Upper lobe of right lung (tissue), 1 donor: ENCODE data around the gene GRIN2C. TPM values are rescaled to one million over a fixed set of nuclear protein-coding genes. Genes with fewer than 3 reads are reported as not detected.
"Not testable (repeated sequence)": the region's sequence is repeated elsewhere in the genome, so short reads cannot be mapped to it uniquely, and the experiment has no call there.

Experiments used
- ATAC-seq: fragments of 200-7000 bp; cut with Tn5 transposase; one replicate; pipeline ENCODE4 v1.9.1; 2020; ENCODE audit warnings: mild to moderate bottlenecking, moderate library complexity
- DNase-seq: peaks from one replicate; pipeline ENCODE4 v3.0.0-alpha.2; 2020
- H3K27ac ChIP-seq: fragments of 200-600 bp; one replicate; pipeline ENCODE4 v1.8.0; 2022
- H3K27me3 ChIP-seq: fragments of 200-600 bp; one replicate; pipeline ENCODE4 v1.8.0; 2022; ENCODE audit warnings: mild to moderate bottlenecking
- H3K36me3 ChIP-seq: fragments of 200-600 bp; one replicate; pipeline ENCODE4 v1.8.0; 2022
- H3K4me1 ChIP-seq: fragments of 200-600 bp; one replicate; pipeline ENCODE4 v1.8.0; 2022
- H3K4me3 ChIP-seq: fragments of 200-600 bp; one replicate; pipeline ENCODE4 v1.8.0; 2022; ENCODE audit warnings: mild to moderate bottlenecking
- H3K9me3 ChIP-seq: fragments of 200-600 bp; one replicate; pipeline ENCODE4 v1.8.0; 2022
- intact Hi-C: fragments of 100-400 bp; cut with DNase I; formaldehyde crosslinking; loops from one replicate; pipeline ENCODE4 v1.11.0; 2022
- long read RNA-seq: library from polyadenylated mRNA; unstranded; transcript quantifications from one replicate; pipeline ENCODE4 v2.0.0, GENCODE V29; 2021
- total RNA-seq: library from RNA; stranded (reverse); fragmentation: NEBNext Ultra II Directional; extraction: Animal tissue kit (Norgen Biotek cat#: 25700); gene quantifications from one replicate; pipeline ENCODE4 v1.2.1, GENCODE V29; 2021
- TF ChIP-seq, protein P1 (sequence below): fragments of 200-600 bp; IDR thresholded peaks from one replicate; pipeline ENCODE4 v1.8.0; 2022; ENCODE audit warnings: antibody characterized with exemption
- donor health status: DM: no; HTN: yes; CAD: no; lungs with severe emphysema.

The GRIN2C gene
- total RNA-seq = not detected
- long read RNA-seq, partial matches to known transcripts = 1 of 2 reads
- long read RNA-seq, other reads (novel, unspliced or antisense) = 1 of 2 reads

DNA sequence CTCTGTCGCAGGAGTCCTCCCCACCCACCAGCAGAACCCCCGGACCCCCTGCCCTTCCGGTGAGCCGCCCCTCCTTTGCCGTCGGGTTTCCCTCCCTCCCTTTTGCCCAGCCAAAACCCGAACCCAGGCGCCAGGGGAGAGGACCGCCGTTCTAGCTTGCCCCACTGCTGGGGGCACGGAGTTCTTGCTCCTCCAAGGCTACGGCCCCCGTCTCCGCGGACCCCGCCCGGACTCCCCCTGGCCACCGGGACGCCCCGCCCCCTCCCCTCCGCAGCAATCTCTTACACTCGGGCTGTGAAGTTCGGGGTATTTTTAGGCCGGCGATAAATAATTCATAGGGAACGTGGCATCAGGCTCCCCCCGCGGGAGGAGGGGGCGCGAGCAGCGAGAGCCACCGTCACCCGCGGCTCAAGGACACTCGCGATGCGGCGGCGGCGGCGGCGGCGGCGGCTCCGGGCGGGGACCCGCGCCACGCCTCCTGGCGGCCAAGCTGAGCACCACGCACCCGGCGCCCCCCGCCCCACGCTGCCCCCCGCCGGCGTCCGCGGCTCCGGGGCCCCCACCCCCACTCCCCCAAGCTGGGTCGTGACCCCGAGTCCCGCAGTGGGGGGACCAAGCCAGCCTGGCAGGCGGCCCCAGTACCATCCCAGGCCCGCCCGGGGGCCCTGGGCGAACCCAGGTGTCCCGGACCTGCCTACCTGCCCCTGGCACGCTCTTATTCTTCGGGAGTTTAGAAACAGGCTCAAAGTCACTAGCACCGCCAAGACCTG, at the start of gene GRIN2C:
Gene GRIN2C, minus strand, starts transcription at position 427 of the 770 bp plus-strand sequence. CDS start 4,793 bp downstream, outside the sequence.
- DNase-seq (no peak), ATAC-seq (peak; percentile 8)
- intact Hi-C loops = loop anchor here (10.0 kb wide), 1 partner anchor 115 kb away; the partner anchor contains the start of gene NHERF1
- H3K27ac ChIP-seq = no peak within 1 kb of the TSS
- H3K27me3 ChIP-seq = peaks cover 54% of the 10 kb centered on the region
- H3K4me1 ChIP-seq = peaks cover 20% of the 10 kb centered on the region
- H3K9me3 ChIP-seq = no peaks in the 10 kb centered on the region
- H3K4me3 ChIP-seq = no peak within 1 kb of the TSS
- no peaks in the 10 kb centered on the region for H3K36me3 ChIP-seq
- TF ChIP-seq, protein P1, sequence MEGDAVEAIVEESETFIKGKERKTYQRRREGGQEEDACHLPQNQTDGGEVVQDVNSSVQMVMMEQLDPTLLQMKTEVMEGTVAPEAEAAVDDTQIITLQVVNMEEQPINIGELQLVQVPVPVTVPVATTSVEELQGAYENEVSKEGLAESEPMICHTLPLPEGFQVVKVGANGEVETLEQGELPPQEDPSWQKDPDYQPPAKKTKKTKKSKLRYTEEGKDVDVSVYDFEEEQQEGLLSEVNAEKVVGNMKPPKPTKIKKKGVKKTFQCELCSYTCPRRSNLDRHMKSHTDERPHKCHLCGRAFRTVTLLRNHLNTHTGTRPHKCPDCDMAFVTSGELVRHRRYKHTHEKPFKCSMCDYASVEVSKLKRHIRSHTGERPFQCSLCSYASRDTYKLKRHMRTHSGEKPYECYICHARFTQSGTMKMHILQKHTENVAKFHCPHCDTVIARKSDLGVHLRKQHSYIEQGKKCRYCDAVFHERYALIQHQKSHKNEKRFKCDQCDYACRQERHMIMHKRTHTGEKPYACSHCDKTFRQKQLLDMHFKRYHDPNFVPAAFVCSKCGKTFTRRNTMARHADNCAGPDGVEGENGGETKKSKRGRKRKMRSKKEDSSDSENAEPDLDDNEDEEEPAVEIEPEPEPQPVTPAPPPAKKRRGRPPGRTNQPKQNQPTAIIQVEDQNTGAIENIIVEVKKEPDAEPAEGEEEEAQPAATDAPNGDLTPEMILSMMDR = peak; percentile 37

DNA sequence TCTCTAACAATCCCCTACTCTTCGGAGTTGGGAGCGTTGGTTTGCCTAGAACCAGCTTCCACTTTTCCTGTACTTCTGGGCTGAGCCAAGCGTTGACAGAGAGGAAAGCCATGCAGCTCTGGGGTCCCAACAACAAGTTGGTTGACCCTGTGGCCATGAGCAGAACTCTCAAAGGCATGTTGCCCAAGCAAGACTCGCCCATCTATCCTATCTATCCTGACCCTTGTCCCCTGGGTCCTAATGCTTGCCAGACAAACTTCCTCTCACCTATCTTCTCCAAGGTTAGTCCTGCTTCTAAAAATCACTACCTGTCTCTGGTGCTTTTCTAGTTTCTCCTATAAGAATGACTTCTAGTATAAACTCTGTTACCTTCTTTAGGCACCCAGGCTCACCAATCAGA, 49.4 kb upstream of the GRIN2C start:
- H3K27me3 ChIP-seq, H3K36me3 ChIP-seq, H3K27ac ChIP-seq, ATAC-seq, H3K4me3 ChIP-seq, H3K9me3 ChIP-seq, H3K4me1 ChIP-seq, intact Hi-C loops, DNase-seq: not testable (repeated sequence)

DNA sequence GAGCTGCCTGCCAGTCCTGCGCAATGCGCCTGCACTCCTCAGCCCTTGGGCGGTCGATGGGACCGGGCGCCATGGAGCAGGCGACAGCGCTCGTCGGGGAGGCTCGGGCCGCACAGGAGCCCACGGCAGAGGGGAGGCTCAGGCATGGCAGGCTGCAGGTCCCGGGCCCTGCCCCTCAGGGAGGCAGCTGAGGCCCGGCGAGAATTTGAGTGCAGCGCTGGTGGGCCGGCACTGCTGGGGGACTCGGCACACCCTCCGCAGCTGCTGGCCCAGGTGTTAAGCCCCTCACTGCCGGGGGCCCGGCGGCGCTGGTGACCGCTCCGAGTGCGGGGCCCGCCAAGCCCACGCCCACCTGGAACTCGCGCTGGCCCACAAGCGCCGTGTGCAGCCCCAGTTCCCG, 47.3 kb upstream of the GRIN2C start:
- DNase-seq (no peak), ATAC-seq (no peak)
- Histone ChIP-seq H3K27ac (no peak overlapping the region), H3K9me3 (no peaks in the 10 kb centered on the region), H3K4me3 (no peak overlapping the region), H3K36me3 (no peaks in the 10 kb centered on the region), H3K27me3 (peaks cover 9% of the 10 kb centered on the region), H3K4me1 (no peaks in the 10 kb centered on the region)
- intact Hi-C loops = no loop called here
- TF ChIP-seq, protein P1 = no peak

DNA sequence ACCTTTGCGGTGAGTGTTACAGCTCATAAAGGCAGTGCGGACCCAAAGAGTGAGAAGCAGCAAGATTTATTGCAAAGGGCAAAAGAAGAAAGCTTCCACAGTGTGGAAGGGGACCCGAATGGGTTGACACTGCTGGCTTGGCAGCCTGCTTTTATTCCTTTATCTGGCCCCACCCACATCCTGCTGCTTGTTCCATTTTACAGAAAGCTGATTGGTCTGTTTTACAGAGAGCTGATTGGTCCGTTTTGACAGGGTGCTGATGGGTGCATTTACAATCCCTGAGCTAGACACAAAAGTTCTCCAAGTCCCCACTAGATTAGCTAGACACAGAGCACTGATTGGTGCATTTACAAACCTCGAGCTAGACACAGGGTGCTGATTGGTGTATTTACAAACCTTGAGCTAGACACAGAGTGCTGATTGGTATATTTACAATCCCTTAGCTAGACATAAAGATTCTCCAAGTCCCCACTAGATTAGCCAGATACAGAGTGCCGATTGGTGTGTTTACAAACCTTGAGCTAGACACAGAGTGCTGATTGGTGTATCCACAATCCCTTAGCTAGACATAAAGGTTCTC, 46.6 kb upstream of the GRIN2C start:
- ATAC-seq, H3K27ac ChIP-seq, H3K36me3 ChIP-seq, H3K4me1 ChIP-seq, H3K9me3 ChIP-seq, DNase-seq, H3K4me3 ChIP-seq, intact Hi-C loops: not testable (repeated sequence)
- H3K27me3 ChIP-seq = peaks cover 16% of the 10 kb centered on the region

DNA sequence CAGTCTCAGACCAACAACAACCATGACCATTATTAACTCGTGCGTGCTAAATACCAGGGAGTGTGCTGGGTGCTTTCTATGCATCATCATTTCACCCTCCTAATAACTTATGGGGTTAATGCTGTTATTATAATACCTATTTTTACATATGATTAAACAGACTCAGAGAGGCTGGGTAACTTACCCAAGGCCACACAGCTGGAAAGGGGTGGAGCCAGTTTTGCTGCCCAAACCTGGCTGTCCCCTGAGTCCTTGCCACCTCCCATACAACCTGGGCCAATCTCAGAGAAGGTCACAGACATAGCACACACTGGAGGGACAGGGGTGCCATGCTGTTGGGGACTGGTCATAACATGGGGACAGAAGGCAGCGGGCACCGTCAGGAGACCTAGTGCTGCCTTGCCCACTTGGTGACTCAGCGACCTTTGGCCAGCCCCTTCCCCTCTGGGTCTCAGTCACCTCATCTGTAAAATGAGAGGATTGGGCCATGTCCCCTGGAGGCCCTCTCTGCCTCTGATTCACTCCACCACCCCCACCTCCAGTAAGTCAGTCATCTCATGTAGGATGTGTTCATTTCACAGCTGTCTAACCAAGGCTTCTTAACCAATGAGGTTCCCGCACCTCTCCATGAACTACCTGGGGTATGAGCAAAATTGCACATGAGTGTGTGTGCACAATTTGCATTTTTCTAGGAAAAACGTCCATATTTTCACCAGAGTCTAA, 45.2 kb upstream of the GRIN2C start:
- H3K36me3 ChIP-seq = no peaks in the 10 kb centered on the region
- no peaks in the 10 kb centered on the region for H3K4me1 ChIP-seq
- intact Hi-C loops = no loop called here
- H3K4me3 ChIP-seq = no peak overlapping the region
- ATAC-seq (peak; percentile 28), DNase-seq (no peak)
- H3K9me3 ChIP-seq = no peaks in the 10 kb centered on the region
- TF ChIP-seq, protein P1 = no peak
- no peak overlapping the region for H3K27ac ChIP-seq
- peaks cover 21% of the 10 kb centered on the region for H3K27me3 ChIP-seq

DNA sequence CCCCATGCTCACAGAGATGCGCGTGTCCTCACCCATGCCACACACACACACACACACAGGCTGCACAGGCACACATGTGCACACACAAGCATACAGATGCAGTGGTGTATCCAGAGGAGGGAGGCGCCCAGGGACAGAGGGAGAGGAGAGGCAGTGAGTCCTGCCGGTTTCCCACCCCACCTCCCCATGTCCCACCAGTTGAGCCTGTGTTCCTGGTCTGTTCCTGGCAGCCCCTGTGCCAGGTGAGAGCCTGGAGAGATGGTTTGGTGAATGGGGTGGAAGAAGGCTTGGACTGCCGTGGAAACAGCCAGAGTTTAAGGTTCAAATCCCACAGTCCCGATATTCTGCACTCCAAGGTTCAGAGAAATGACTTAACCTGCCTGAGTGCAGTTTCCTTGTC, 44.0 kb upstream of the GRIN2C start:
- intact Hi-C loops = no loop called here

More for the DNA sequence above, 44.0 kb upstream of the GRIN2C start:
- DNase-seq (no peak), ATAC-seq (no peak)
- TF ChIP-seq, protein P1 = no peak
- peaks cover 21% of the 10 kb centered on the region for H3K27me3 ChIP-seq
- no peak overlapping the region for H3K4me3 ChIP-seq
- H3K27ac ChIP-seq = no peak overlapping the region
- no peaks in the 10 kb centered on the region for H3K36me3 ChIP-seq
- no peaks in the 10 kb centered on the region for H3K9me3 ChIP-seq
- H3K4me1 ChIP-seq = no peaks in the 10 kb centered on the region
